Mesothelial cell of epicardium (in vitro differentiated cells): ENCODE measurements around the gene DHRS3. TPM values are rescaled to one million over a fixed set of nuclear protein-coding genes. Genes with fewer than 3 reads are reported as not detected.
A peak's percentile ranks its signal among the peaks of the same experiment; 100 is the strongest.

ENCODE experiments used
- DNase-seq, 2 experiments: peaks; one replicate each; pipeline ENCODE4 v3.0.0; 2021; ENCODE audit warnings: low spot score in 2 of 2; ENCODE audit not compliant: unreplicated experiment in 2 of 2
- H3K27ac Mint-ChIP-seq: 2 replicates; pipeline ENCODE4 v1.8.0; 2021; ENCODE audit warnings: mixed read lengths
- H3K27me3 Mint-ChIP-seq: 2 replicates; pipeline ENCODE4 v1.8.0; 2021; ENCODE audit warnings: low read depth, mixed read lengths
- H3K36me3 Mint-ChIP-seq: 2 replicates; pipeline ENCODE4 v1.8.0; 2021; ENCODE audit warnings: mixed read lengths
- H3K4me1 Mint-ChIP-seq: 2 replicates; pipeline ENCODE4 v1.8.0; 2021; ENCODE audit warnings: mixed read lengths
- H3K4me3 Mint-ChIP-seq: 2 replicates; pipeline ENCODE4 v1.8.0; 2021; ENCODE audit warnings: mild to moderate bottlenecking, moderate library complexity, mixed read lengths
- H3K9me3 Mint-ChIP-seq: 2 replicates; pipeline ENCODE4 v1.8.0; 2021; ENCODE audit warnings: mixed read lengths
- CTCF ChIP-seq: fragments of 200-600 bp; sonication (generic); IDR thresholded peaks from one replicate; pipeline ENCODE4 v1.5.0; 2021; ENCODE audit warnings: antibody characterized with exemption; ENCODE audit not compliant: unreplicated experiment
- total RNA-seq: library from RNA; stranded (reverse); gene quantifications from 3 replicates; pipeline ENCODE4 v1.2.1, GENCODE V29; 2021

The DHRS3 gene
- total RNA-seq, 1 donor from 2014 or later: 1,086 TPM

GRCh38 chr1:12562955-12563576 lies 54.9 kb downstream of the DHRS3 start:
- DNase-seq: no peak
- Mint-ChIP-seq H3K4me1 (no peaks in the 10 kb centered on the region), H3K4me3 (no peak overlapping the region), H3K36me3 (peaks cover 54% of the 10 kb centered on the region), H3K27ac (no peak overlapping the region), H3K9me3 (peaks cover 23% of the 10 kb centered on the region), H3K27me3 (no peaks in the 10 kb centered on the region)
- TF ChIP-seq CTCF: no peak

DNA sequence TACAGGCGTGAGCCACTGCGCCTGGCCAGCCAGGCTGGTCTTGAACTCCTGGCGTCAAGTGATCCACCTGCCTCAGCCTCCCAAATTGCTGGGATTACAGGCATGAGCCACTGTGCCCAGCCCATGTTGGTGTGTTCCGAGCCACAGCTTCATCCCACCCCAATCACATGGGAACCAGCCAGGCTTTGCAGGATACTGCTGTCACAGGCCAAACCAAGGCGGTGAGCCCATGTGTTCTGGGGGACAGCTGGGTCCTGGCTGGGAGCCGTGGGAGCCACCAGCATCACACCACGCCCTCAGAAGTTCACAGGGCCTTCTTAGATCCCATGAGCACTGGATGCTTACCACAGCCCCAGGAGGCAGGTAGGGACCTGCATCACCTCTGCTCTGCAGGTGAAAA lies 56.9 kb downstream of the DHRS3 start:
- H3K27ac Mint-ChIP-seq: no peak overlapping the region
- H3K4me3 Mint-ChIP-seq: no peak overlapping the region
- no peak for DNase-seq
- H3K27me3 Mint-ChIP-seq: no peaks in the 10 kb centered on the region
- TF ChIP-seq CTCF: no peak
- peaks cover 23% of the 10 kb centered on the region for H3K9me3 Mint-ChIP-seq
- peaks cover 44% of the 10 kb centered on the region for H3K36me3 Mint-ChIP-seq
- peaks cover 8% of the 10 kb centered on the region for H3K4me1 Mint-ChIP-seq

DNA sequence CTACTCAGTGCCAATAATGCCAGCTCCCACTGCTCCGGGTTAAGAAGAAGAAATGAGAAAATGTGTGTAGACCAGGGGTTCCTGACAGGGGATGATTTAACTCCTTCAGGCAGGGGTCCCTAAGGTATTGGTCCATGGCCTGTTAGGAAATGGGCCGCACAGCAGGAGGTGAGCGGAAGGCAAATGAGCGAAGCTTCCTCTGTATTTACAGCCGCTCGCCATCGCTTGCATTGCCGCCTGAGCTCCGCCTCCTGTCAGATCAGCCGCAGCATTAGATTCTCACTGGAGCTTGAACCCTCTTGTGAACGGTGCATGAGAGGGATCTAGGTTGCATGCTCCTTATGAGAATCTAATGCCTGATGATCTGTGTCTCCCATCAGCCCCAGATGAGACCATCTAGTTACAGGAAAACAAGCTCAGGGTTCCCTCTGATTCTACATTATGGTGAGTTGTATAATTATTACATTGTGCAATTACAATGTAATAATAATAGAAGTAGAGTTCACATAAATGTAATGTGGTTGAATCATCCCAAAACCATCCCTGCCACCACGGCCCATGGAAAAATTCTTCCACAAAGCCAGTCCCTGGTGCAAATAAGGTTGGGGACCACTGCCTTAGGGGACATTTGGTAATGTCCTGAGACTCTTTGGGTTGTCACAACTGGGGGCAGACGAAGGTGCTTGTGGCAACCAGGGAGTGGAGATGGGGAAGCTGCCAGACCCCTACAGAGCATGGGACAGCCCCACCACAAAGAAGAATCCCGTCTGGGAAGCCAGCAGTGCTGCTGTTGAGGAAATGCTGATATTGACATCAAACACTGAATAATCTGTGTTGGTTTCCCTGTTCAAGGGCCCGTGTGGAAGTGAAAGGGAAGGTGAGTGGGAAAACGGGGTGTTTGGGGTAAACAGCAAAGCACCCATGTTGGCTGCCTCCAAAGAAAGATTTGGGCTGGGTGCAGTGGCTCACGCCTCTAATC lies 60.8 kb downstream of the DHRS3 start:
- Mint-ChIP-seq H3K4me1 (peaks cover 27% of the 10 kb centered on the region), H3K27ac (peak overlapping the region; percentile 97), H3K9me3 (peaks cover 7% of the 10 kb centered on the region), H3K4me3 (no peak overlapping the region), H3K36me3 (peaks cover 20% of the 10 kb centered on the region), H3K27me3 (no peaks in the 10 kb centered on the region)
- no peak for DNase-seq
- no peak for TF ChIP-seq CTCF

GRCh38 chr1:12556368-12556930 lies 61.6 kb downstream of the DHRS3 start:
- Mint-ChIP-seq H3K9me3 (peaks cover 5% of the 10 kb centered on the region), H3K27me3 (no peaks in the 10 kb centered on the region), H3K4me3 (no peak overlapping the region), H3K4me1 (peaks cover 32% of the 10 kb centered on the region), H3K36me3 (peaks cover 20% of the 10 kb centered on the region), H3K27ac (peak overlapping the region; percentile 97)
- DNase-seq: no peak
- no peak for TF ChIP-seq CTCF

DNA sequence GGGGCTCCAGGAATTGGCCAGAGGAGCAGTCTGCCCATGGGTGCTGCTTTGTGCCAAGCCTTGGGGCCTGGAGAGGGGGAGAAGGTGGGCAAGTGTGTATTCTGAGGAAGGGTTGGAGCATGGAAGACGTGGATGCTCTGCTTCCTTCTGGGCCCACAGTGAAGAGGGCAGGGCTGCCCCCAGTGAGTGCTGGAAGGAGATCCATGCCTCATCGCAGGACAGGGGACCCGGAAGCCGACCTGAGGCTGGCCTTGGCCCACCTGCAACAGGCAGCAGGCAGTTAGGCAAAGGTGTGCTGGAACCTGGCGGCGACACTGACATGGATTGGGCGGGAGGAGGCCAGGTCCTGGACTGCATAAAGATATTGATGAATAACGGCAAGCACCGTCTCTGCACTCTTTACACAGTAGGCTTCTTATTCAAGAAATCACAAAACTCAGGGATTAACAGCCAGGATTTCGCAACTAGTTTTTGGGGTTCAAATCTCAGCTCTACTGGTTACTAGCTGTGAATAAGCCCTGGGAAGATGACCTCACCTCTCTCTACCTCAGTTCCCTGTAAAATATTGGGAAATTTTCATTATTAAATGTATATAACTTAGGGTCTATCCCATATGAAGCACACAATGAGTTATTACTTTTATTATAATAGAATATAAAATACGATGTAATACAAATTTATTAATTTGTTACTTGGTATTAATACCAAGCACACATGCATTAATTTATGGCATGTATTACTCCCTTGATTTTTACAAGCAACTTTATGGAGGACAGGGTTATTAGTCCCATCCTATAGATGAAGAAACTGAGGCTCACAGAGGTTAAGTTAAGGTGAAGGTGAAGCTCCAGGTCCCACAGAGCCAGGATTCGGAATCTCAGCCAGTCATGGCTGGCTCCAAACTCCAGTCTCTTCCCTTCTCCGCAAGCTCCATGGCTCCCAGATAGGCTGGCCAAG lies 62.3 kb downstream of the DHRS3 start:
- DNase-seq: no peak
- Mint-ChIP-seq H3K4me3 (no peak overlapping the region), H3K9me3 (peaks cover 5% of the 10 kb centered on the region), H3K36me3 (peaks cover 20% of the 10 kb centered on the region), H3K4me1 (peaks cover 33% of the 10 kb centered on the region), H3K27ac (peak overlapping the region; percentile 99), H3K27me3 (no peaks in the 10 kb centered on the region)
- no peak for TF ChIP-seq CTCF
